ENCODE measurements around the gene HS3ST5.

Gene HS3ST5

GRCh38 chr6:114087496-114087895 lies 255.3 kb downstream of the HS3ST5 start:
- TF ChIP-seq CTCF (IDR thresholded peaks at IDR 0.05) = no peak
- no peaks in the 10 kb centered on the region for H3K36me3 ChIP-seq
- no peaks in the 10 kb centered on the region for H3K9me3 ChIP-seq
- H3K4me1 ChIP-seq = peaks cover 0 to 21% (median 3%) of the 10 kb centered on the region in 4 donors
- no peak for DNase-seq
- intact Hi-C loops (cut with DNase I; ENCODE audit: low total_unique reads) = no loop called here
- no peak overlapping the region for H3K27ac ChIP-seq
- H3K4me3 ChIP-seq = no peak overlapping the region
- H3K27me3 ChIP-seq = no peaks in the 10 kb centered on the region

GRCh38 chr6:114085211-114085610 lies 257.6 kb downstream of the HS3ST5 start:
- H3K27me3 ChIP-seq = no peaks in the 10 kb centered on the region
- no peak for TF ChIP-seq CTCF (IDR thresholded peaks at IDR 0.05)
- intact Hi-C loops (cut with DNase I; ENCODE audit: low total_unique reads) = no loop called here

GRCh38 chr6:114084327-114084890 lies 258.4 kb downstream of the HS3ST5 start:
- DNase-seq = no peak

More at GRCh38 chr6:114085211-114085610, 257.6 kb downstream of the HS3ST5 start:
- Histone ChIP-seq H3K9me3 (no peaks in the 10 kb centered on the region), H3K36me3 (no peaks in the 10 kb centered on the region), H3K27ac (no peak overlapping the region), H3K4me3 (no peak overlapping the region), H3K4me1 (peaks cover 0 to 7% (median 0%) of the 10 kb centered on the region in 4 donors)
- DNase-seq = no peak

GRCh38 chr6:114083251-114083650 lies 259.6 kb downstream of the HS3ST5 start:
- H3K4me3 ChIP-seq = no peak overlapping the region
- no peak overlapping the region for H3K27ac ChIP-seq
- no peak for DNase-seq
- H3K4me1 ChIP-seq = peaks cover 0 to 7% (median 0%) of the 10 kb centered on the region in 4 donors
- intact Hi-C loops (cut with DNase I; ENCODE audit: low total_unique reads) = no loop called here
- H3K27me3 ChIP-seq = no peaks in the 10 kb centered on the region
- H3K36me3 ChIP-seq = no peaks in the 10 kb centered on the region
- no peaks in the 10 kb centered on the region for H3K9me3 ChIP-seq
- TF ChIP-seq CTCF (IDR thresholded peaks at IDR 0.05) = no peak

More at GRCh38 chr6:114084327-114084890, 258.4 kb downstream of the HS3ST5 start:
- H3K36me3 ChIP-seq = no peaks in the 10 kb centered on the region
- H3K4me1 ChIP-seq = peaks cover 0 to 7% (median 0%) of the 10 kb centered on the region in 4 donors
- no peaks in the 10 kb centered on the region for H3K9me3 ChIP-seq
- no peaks in the 10 kb centered on the region for H3K27me3 ChIP-seq
- no peak overlapping the region for H3K27ac ChIP-seq
- no peak overlapping the region for H3K4me3 ChIP-seq
- TF ChIP-seq CTCF (IDR thresholded peaks at IDR 0.05) = no peak
- intact Hi-C loops (cut with DNase I; ENCODE audit: low total_unique reads) = no loop called here

- intact Hi-C loops (cut with DNase I; ENCODE audit: low total_unique reads) = no loop called here
- H3K4me3 ChIP-seq = no peak overlapping the region
Observed at GRCh38 chr6:114081730-114082129, 261.1 kb downstream of the HS3ST5 start.

More at GRCh38 chr6:114081730-114082129, 261.1 kb downstream of the HS3ST5 start:
- TF ChIP-seq CTCF (IDR thresholded peaks at IDR 0.05) = no peak
- no peak overlapping the region for H3K27ac ChIP-seq
- H3K27me3 ChIP-seq = no peaks in the 10 kb centered on the region
- H3K36me3 ChIP-seq = no peaks in the 10 kb centered on the region
- no peak for DNase-seq
- peaks cover 0 to 7% (median 0%) of the 10 kb centered on the region in 4 donors for H3K4me1 ChIP-seq
- H3K9me3 ChIP-seq = no peaks in the 10 kb centered on the region
